Measurements from ENCODE around the gene INVS.

DNA sequence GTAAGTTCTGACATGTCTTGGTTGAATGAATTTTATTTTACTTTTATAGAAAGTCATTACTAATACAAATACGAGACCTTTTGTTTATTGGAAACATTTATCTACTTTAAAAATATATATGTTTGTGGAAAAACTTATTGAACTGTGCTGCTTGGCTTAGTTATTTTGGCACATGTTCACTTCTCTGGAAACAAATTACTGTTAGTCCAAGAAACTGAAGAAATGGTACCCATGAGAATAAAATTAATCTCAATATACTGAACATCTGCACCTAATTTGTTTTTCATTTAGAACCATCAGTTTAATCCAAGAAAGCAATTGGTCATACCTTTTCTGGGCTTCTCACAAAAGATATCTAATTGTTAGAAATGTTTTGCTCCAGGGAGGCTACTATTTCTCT, 32.2 kb downstream of the INVS start:
- TF ChIP-seq EP300 (IDR thresholded peaks at IDR 0.05; ENCODE audit: borderline replicate concordance in 1 of 2, low read depth in 1 of 2, low read length in 1 of 2) (no peak), SMC3 (IDR thresholded peaks at IDR 0.05; ENCODE audit: low read depth, low read length) (no peak), EZH2phosphoT487 (IDR thresholded peaks at IDR 0.05; ENCODE audit: borderline replicate concordance, low read depth) (no peak), RFX5 (IDR thresholded peaks at IDR 0.05; ENCODE audit: low read length) (no peak), FOXJ3 (CRISPR knock-in tag; IDR thresholded peaks at IDR 0.05) (no peak)
- TF ChIP-seq, protein P1, sequence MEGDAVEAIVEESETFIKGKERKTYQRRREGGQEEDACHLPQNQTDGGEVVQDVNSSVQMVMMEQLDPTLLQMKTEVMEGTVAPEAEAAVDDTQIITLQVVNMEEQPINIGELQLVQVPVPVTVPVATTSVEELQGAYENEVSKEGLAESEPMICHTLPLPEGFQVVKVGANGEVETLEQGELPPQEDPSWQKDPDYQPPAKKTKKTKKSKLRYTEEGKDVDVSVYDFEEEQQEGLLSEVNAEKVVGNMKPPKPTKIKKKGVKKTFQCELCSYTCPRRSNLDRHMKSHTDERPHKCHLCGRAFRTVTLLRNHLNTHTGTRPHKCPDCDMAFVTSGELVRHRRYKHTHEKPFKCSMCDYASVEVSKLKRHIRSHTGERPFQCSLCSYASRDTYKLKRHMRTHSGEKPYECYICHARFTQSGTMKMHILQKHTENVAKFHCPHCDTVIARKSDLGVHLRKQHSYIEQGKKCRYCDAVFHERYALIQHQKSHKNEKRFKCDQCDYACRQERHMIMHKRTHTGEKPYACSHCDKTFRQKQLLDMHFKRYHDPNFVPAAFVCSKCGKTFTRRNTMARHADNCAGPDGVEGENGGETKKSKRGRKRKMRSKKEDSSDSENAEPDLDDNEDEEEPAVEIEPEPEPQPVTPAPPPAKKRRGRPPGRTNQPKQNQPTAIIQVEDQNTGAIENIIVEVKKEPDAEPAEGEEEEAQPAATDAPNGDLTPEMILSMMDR (IDR thresholded peaks at IDR 0.05) = no peak
- TF ChIP-seq, protein P2, sequence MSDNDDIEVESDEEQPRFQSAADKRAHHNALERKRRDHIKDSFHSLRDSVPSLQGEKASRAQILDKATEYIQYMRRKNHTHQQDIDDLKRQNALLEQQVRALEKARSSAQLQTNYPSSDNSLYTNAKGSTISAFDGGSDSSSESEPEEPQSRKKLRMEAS (IDR thresholded peaks at IDR 0.05; ENCODE audit: low read depth) = no peak

Measured in SK-N-SH (cell line).